Common myeloid progenitor, CD34-positive (primary cell): Measurements from ENCODE around the gene YWHAB.

ENCODE experiments used
- CTCF ChIA-PET: fragments of 350-600 bp; sonication (Branson Sonifier 250); formaldehyde crosslinking; loops from one replicate; lab custom pipeline; 2021; ENCODE audit warnings: antibody characterized with exemption; lab: Charles Lee
- POLR2A ChIA-PET: fragments of 350-600 bp; sonication (Branson Sonifier 250); formaldehyde crosslinking; loops from one replicate; lab custom pipeline; 2021; ENCODE audit warnings: antibody characterized with exemption; lab: Charles Lee
- DNase-seq, 3 donors: peaks; one replicate each; pipeline versions ENCODE4 v3.0.0 to v3.0.0-alpha.2; 2013
- H3K27ac ChIP-seq, 2 experiments: 1 replicate in 1 of 2; 2 replicates in 1 of 2; pipeline ENCODE4 v1.7.0; 2013; ENCODE audit warnings: inconsistent platforms in 2 of 2, low read length in 2 of 2, mild to moderate bottlenecking in 2 of 2, low read depth in 1 of 2, moderate library complexity in 1 of 2; ENCODE audit not compliant: severe bottlenecking in 2 of 2, insufficient read depth in 1 of 2, poor library complexity in 1 of 2
- H3K27me3 ChIP-seq, 5 experiments: replicated peaks in 2 of 5; 1 replicate in 3 of 5; 2 replicates in 2 of 5; pipeline versions ENCODE4 v1.6.1 to v1.7.0; 2013; ENCODE audit warnings: low read length in 4 of 5, mild to moderate bottlenecking in 2 of 5, moderate library complexity in 2 of 5, inconsistent platforms in 1 of 5; ENCODE audit not compliant: insufficient read depth in 5 of 5, control insufficient read depth in 4 of 5
- H3K36me3 ChIP-seq, 4 experiments: 1 replicate in 2 of 4; 2 replicates in 2 of 4; pipeline versions ENCODE4 v1.6.1 to v1.7.0; 2013; ENCODE audit warnings: low read length in 3 of 4, control low read depth in 1 of 4, mild to moderate bottlenecking in 1 of 4; ENCODE audit not compliant: control insufficient read depth in 4 of 4, insufficient read depth in 4 of 4
- H3K4me1 ChIP-seq, 4 experiments: 1 replicate in 3 of 4; 2 replicates in 1 of 4; pipeline versions ENCODE4 v1.6.1 to v1.7.1; 2013; ENCODE audit warnings: low read length in 3 of 4, mild to moderate bottlenecking in 3 of 4, control low read depth in 1 of 4, inconsistent platforms in 1 of 4, moderate library complexity in 1 of 4; ENCODE audit not compliant: control insufficient read depth in 4 of 4, insufficient read depth in 4 of 4; ENCODE audit errors: control extremely low read depth in 1 of 4
- H3K4me3 ChIP-seq, 7 experiments: 1 replicate in 4 of 7; 2 replicates in 3 of 7; pipeline versions ENCODE4 v1.5.1 to v1.7.0; 2013; ENCODE audit warnings: mild to moderate bottlenecking in 7 of 7, low read length in 6 of 7, moderate library complexity in 6 of 7, inconsistent platforms in 2 of 7, low read depth in 2 of 7, control low read depth in 1 of 7; ENCODE audit not compliant: insufficient read depth in 4 of 7, control insufficient read depth in 1 of 7; ENCODE audit errors: extremely low read depth in 1 of 7
- H3K9me3 ChIP-seq, 5 experiments: 1 replicate in 4 of 5; 2 replicates in 1 of 5; pipeline versions ENCODE4 v1.6.1 to v1.7.1; 2013; ENCODE audit warnings: low read length in 4 of 5, mild to moderate bottlenecking in 2 of 5, inconsistent platforms in 1 of 5, low read depth in 1 of 5, moderate library complexity in 1 of 5; ENCODE audit not compliant: control insufficient read depth in 4 of 5, insufficient read depth in 2 of 5; ENCODE audit errors: control extremely low read depth in 1 of 5
- WGBS: methylation state at CpG from one replicate; pipeline ENCODE4 v1.1.5; 2013; ENCODE audit not compliant: insufficient coverage; 5-methylcytosine and 5-hydroxymethylcytosine counted together

The YWHAB gene

DNA sequence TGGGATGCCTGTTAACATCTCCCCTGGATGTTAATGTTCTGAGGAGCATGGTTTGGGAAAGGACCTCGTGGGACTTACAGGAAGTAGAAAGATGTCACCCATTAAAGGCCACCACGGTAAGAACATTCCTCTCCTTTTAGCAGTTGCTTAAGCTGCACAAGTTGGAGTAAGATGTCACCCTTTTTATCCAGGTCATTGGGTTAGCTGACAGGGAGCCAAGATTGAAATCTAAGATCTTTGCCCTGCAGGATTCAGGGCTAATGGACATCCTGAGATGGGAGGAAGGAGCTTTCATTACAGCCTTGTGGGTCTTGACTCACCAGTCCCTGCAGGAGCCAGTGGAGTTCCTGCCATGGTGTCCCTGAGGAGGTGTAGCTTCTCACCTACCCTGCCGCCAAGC lies 46.4 kb downstream of the YWHAB start:
- Histone ChIP-seq H3K27ac (no peak overlapping the region), H3K36me3 (peaks cover 2 to 47% (median 27%) of the 10 kb centered on the region in 4 experiments), H3K4me3 (no peak overlapping the region), H3K27me3 (no peaks in the 10 kb centered on the region), H3K9me3 (no peaks in the 10 kb centered on the region), H3K4me1 (no peaks in the 10 kb centered on the region)
- POLR2A ChIA-PET, result no interaction called here
- 93% methylated on average over 2 of the region's 3 CpGs for WGBS
- DNase-seq, result no peak
- CTCF ChIA-PET, result interaction anchor here (1.1 kb wide), 1 partner anchor 9 kb away, joined by 3 read pairs; no protein-coding TSS in a partner anchor

DNA sequence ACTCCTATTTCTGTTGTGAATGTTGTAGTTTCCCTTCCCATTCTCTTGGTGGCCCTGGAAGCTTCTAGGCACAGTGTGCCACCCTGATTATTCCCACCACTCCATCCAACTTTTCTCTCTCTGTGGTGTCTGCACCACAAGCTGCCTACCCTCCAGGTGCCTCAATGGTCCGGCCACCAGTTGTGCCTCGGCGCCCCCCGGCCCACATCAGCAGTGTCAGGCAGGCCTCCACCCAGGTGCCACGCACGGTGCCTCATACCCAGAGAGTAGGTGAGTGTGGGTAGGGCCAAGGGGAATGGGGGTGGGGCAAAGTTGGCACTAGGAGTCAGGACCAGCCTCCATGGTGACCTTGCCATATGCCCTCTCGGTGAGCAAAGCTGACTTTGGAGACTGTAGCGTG lies 47.4 kb downstream of the YWHAB start:
- DNase-seq, result no peak
- no peaks in the 10 kb centered on the region for H3K9me3 ChIP-seq
- H3K4me1 ChIP-seq, result no peaks in the 10 kb centered on the region
- no peaks in the 10 kb centered on the region for H3K27me3 ChIP-seq
- no peak overlapping the region for H3K27ac ChIP-seq
- 100% methylated on average over 2 of the region's 8 CpGs for WGBS
- H3K4me3 ChIP-seq, result no peak overlapping the region
- H3K36me3 ChIP-seq, result peaks cover 2 to 54% (median 30%) of the 10 kb centered on the region in 4 experiments
- POLR2A ChIA-PET, result no interaction called here
- CTCF ChIA-PET, result interaction anchor here (1.1 kb wide), 1 partner anchor 8 kb away, joined by 3 read pairs; no protein-coding TSS in a partner anchor

- DNase-seq, result no peak
- no peaks in the 10 kb centered on the region for H3K27me3 ChIP-seq
- WGBS, result 97% methylated on average over 10 of the region's 10 CpGs
- ChIA-PET POLR2A (no interaction called here), CTCF (interaction anchor here (1.4 to 1.5 kb wide), 2 partner anchors 10 to 16 kb away, joined by 3 to 4 read pairs; no protein-coding TSS in a partner anchor)
- H3K36me3 ChIP-seq, result peaks cover 0 to 71% (median 52%) of the 10 kb centered on the region in 4 experiments
- no peak overlapping the region for H3K27ac ChIP-seq
- no peak overlapping the region for H3K4me3 ChIP-seq
- H3K4me1 ChIP-seq, result no peaks in the 10 kb centered on the region
- no peaks in the 10 kb centered on the region for H3K9me3 ChIP-seq
These were observed 51.0 kb downstream of the YWHAB start for GRCh38 chr20:44936510-44936909.

DNA sequence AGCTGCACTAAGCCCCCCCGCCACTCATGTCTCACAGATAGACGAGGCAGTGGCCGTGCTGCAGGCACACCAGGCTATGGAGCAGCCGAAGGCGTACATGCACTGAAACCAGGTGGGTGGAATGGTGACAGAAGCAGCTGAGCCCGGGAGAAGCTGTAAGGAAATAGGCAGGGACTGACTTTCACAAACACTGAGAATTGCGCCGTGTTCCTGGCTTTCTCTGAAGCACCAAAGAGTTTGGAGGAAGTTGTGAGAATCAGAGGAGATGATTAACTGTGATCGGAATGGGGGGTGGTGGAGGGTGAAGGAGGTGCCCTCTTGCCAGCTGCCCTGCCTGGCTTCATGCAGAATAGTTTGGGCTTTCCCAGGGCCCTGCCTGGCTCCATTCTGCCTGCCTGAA lies 53.1 kb downstream of the YWHAB start:
- peaks cover 15 to 78% (median 62%) of the 10 kb centered on the region in 4 experiments for H3K36me3 ChIP-seq
- no peaks in the 10 kb centered on the region for H3K4me1 ChIP-seq
- H3K9me3 ChIP-seq, result no peaks in the 10 kb centered on the region
- no peak for DNase-seq
- CTCF ChIA-PET, result interaction anchor here (0.9 kb wide), 1 partner anchor 73 kb away, joined by 3 read pairs; no protein-coding TSS in a partner anchor
- no peak overlapping the region for H3K27ac ChIP-seq
- no peak overlapping the region for H3K4me3 ChIP-seq
- no peaks in the 10 kb centered on the region for H3K27me3 ChIP-seq
- POLR2A ChIA-PET, result interaction anchor here (0.6 kb wide), 1 partner anchor 56 kb away, joined by 3 read pairs; no protein-coding TSS in a partner anchor
- WGBS, result 99% methylated on average over 9 of the region's 9 CpGs

GRCh38 chr20:44941120-44941691 lies 55.7 kb downstream of the YWHAB start:
- DNase-seq, result no peak
- WGBS, result 96% methylated on average over 7 of the region's 7 CpGs
- Histone ChIP-seq H3K4me1 (no peaks in the 10 kb centered on the region), H3K27ac (no peak overlapping the region), H3K9me3 (no peaks in the 10 kb centered on the region), H3K27me3 (no peaks in the 10 kb centered on the region), H3K36me3 (peaks cover 22 to 88% (median 70%) of the 10 kb centered on the region in 4 experiments), H3K4me3 (no peak overlapping the region)
- POLR2A ChIA-PET, result no interaction called here
- CTCF ChIA-PET, result interaction anchor here (0.8 to 2.4 kb wide), 5 partner anchors 9 to 32 kb away, joined by 3 to 10 read pairs (median 8); partner anchors contain the start of genes PABPC1L and STK4

DNA sequence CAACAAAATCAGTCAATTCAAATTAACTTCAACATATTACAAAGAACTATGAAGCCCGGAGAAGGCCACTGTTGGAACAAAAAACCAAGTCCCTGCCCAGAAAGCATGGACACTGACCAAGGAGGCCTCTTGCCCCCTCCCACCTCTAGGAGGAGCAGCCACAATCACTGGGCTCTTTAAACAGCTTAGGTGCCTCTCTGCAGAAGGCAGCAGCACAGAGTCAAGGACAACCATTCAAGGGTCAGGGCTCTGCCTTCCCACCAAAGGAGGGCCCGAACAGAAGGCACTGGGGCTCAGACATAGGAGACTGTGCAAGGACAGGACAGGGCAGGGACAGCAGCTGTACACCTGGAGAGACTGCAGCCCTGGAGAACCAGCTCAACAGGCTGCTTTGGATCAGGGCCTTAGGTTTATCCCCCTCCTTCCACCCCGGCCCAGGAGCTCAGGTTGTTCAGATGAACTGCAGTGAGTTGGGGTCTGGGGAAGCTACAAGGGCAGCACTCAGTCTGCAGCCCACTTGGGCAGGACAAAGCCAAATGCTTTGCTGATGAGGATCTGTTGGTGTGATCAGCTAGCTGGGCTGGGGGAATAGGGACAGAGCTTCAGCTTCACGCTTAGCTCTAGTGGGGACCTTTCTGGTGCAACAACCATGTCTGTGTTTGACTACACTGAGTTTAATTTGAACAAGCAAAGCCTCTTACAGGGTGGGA lies 56.9 kb downstream of the YWHAB start:
- no peak overlapping the region for H3K4me3 ChIP-seq
- WGBS, result 100% methylated on average over 3 of the region's 4 CpGs
- H3K36me3 ChIP-seq, result peaks cover 27 to 89% (median 72%) of the 10 kb centered on the region in 4 experiments
- H3K27me3 ChIP-seq, result no peaks in the 10 kb centered on the region
- ChIA-PET CTCF (interaction anchor here (1.8 to 2.4 kb wide), 3 partner anchors 10 to 23 kb away, joined by 8 to 10 read pairs (median 9); partner anchors contain the start of gene STK4), POLR2A (no interaction called here)
- H3K27ac ChIP-seq, result no peak overlapping the region
- no peaks in the 10 kb centered on the region for H3K4me1 ChIP-seq
- DNase-seq, result no peak
- H3K9me3 ChIP-seq, result no peaks in the 10 kb centered on the region

GRCh38 chr20:44943828-44944227 lies 58.3 kb downstream of the YWHAB start:
- no peak for DNase-seq
- 100% methylated on average over 2 of the region's 4 CpGs for WGBS
- peaks cover 34 to 90% (median 71%) of the 10 kb centered on the region in 4 experiments for H3K36me3 ChIP-seq
- CTCF ChIA-PET, result interaction anchor here (0.8 kb wide), 1 partner anchor 13 kb away, joined by 3 read pairs; no protein-coding TSS in a partner anchor
- H3K27ac ChIP-seq, result no peak overlapping the region
- H3K4me1 ChIP-seq, result no peaks in the 10 kb centered on the region
- H3K27me3 ChIP-seq, result no peaks in the 10 kb centered on the region
- no peak overlapping the region for H3K4me3 ChIP-seq
- H3K9me3 ChIP-seq, result no peaks in the 10 kb centered on the region
- POLR2A ChIA-PET, result no interaction called here
